Pancreas (tissue), 10 donors: Measurements from ENCODE around the gene BUD13. TPM values are rescaled to one million over a fixed set of nuclear protein-coding genes. Genes with fewer than 3 reads are reported as not detected.
A peak's percentile ranks its signal among the peaks of the same experiment; 100 is the strongest.

ENCODE experiments used
- ATAC-seq, 4 donors: fragments of 200-7000 bp; cut with Tn5 transposase; one replicate each; pipeline versions ENCODE4 v1.8.0 to v1.9.1; 2020; ENCODE audit warnings: mild to moderate bottlenecking in 4 of 4, moderate library complexity in 4 of 4
- DNase-seq, 6 donors: peaks; one replicate each; pipeline ENCODE4 v3.0.0-alpha.2; 2020
- FAIRE-seq: peaks from 2 replicates; lab custom pipeline; 2012; peaks lifted over from hg19 to GRCh38; lab: Jason Lieb, UNC
- H3K27ac ChIP-seq, 4 donors: fragments of 200-600 bp; sonication (generic); 1 replicate in 3 of 4; 2 replicates in 1 of 4; pipeline versions ENCODE4 v1.5.0 to v1.8.0; 2020
- H3K27me3 ChIP-seq, 4 donors: fragments of 200-600 bp; one replicate each; pipeline ENCODE4 v1.8.0; 2021
- H3K36me3 ChIP-seq, 3 donors: fragments of 200-600 bp; sonication (generic) in 1 of 3; one replicate each; pipeline versions ENCODE4 v1.5.0 to v1.8.0; 2020 to 2021
- H3K4me1 ChIP-seq, 3 donors: fragments of 200-600 bp; one replicate each; pipeline ENCODE4 v1.8.0; 2021
- H3K4me3 ChIP-seq, 4 donors: fragments of 200-600 bp; sonication (generic) in 2 of 4; one replicate each; pipeline versions ENCODE4 v1.5.0 to v1.8.0; 2020 to 2021
- H3K9me3 ChIP-seq, 4 donors: fragments of 200-600 bp; one replicate each; pipeline ENCODE4 v1.8.0; 2021
- CTCF ChIP-seq, 4 donors: fragments of 200-600 bp; sonication (generic) in 3 of 4; IDR thresholded peaks; one replicate each; pipeline versions ENCODE4 v1.5.0 to v1.8.0; 2021; ENCODE audit warnings: antibody characterized with exemption in 4 of 4
- WGBS, 2 donors: extraction: QIAGEN DNeasy Blood & Tissue Kit; methylation state at CpG; one replicate each; pipeline ENCODE4 v1.1.7; 2013; 5-methylcytosine and 5-hydroxymethylcytosine counted together
- intact Hi-C, 3 donors: fragments of 100-400 bp; cut with DNase I; formaldehyde crosslinking; loops; one replicate each; pipeline versions ENCODE4 v1.11.1 to v1.14.2; 2022
- polyA plus RNA-seq, 2 donors: library from polyadenylated mRNA; stranded (reverse); fragments of 200-250 nt; gene quantifications; one replicate each; pipeline ENCODE4 v1.2.3, GENCODE V29; 2013
- total RNA-seq, 6 donors: library from RNA; stranded (reverse); fragmentation: NEBNext Ultra II Directional in 4 of 6; extraction: Animal tissue kit (Norgen Biotek cat#: 25700) in 4 of 6; gene quantifications; one replicate each; pipeline versions ENCODE4 v1.2.1 to v1.2.4, GENCODE V29; 2021 to 2023
- donor health status: healthy with polysubstance abuse.
- donor health status: DM: no; HTN: no; CAD: no; lungs with moderate emphysema.
- donor health status: DM: no; HTN: no; CAD: no.
- donor health status: control.
- donor health status: control.
- donor health status: Bipolar disorder and iron deficiency.
- donor health status: DM: yes; HTN: yes; CAD: no.
- donor health status: DM: no; HTN: no; CAD: no.
- donor health status: DM: no; HTN: no; CAD: no.
- donor health status: DM: yes; HTN: yes; CAD: no.

Gene BUD13
- total and polyA plus RNA-seq, 8 donors, result 5.2 to 15.6 (median 7.2) TPM

GRCh38 chr11:116792869-116793771 lies 20.3 kb upstream of the BUD13 start:
- H3K36me3 ChIP-seq, result no peaks in the 10 kb centered on the region
- no peaks in the 10 kb centered on the region for H3K27me3 ChIP-seq
- peaks cover 18 to 22% (median 19%) of the 10 kb centered on the region in 3 donors for H3K4me1 ChIP-seq
- no peak for TF ChIP-seq CTCF (IDR thresholded peaks at IDR 0.05)
- H3K27ac ChIP-seq, result no peak overlapping the region
- DNase-seq, result no peak
- FAIRE-seq, result no peak
- intact Hi-C loops, result loop anchor here in 1 of 3 donors (5.0 to 10.0 kb wide), 2 partner anchors 39 to 312 kb away; no protein-coding TSS in a partner anchor
- WGBS, 2 donors, result 65 to 72% methylated on average over 8 of the region's 8 CpGs
- H3K9me3 ChIP-seq, result no peaks in the 10 kb centered on the region
- ATAC-seq, result no peak
- no peak overlapping the region for H3K4me3 ChIP-seq

GRCh38 chr11:116792144-116792868 lies 19.5 kb upstream of the BUD13 start:
- H3K4me1 ChIP-seq, result peaks cover 11 to 16% (median 14%) of the 10 kb centered on the region in 3 donors
- intact Hi-C loops, result loop anchor here in 1 of 3 donors (5.0 to 10.0 kb wide), 2 partner anchors 40 to 312 kb away; no protein-coding TSS in a partner anchor
- H3K27me3 ChIP-seq, result no peaks in the 10 kb centered on the region
- TF ChIP-seq CTCF (IDR thresholded peaks at IDR 0.05), result no peak
- ATAC-seq, result peak in 1 of 4 donors; percentile 12
- peak in 1 of 6 donors; percentile 37 for DNase-seq
- no peaks in the 10 kb centered on the region for H3K9me3 ChIP-seq
- H3K27ac ChIP-seq, result no peak overlapping the region
- no peak overlapping the region for H3K4me3 ChIP-seq
- no peaks in the 10 kb centered on the region for H3K36me3 ChIP-seq
- 65 to 67% methylated on average over 8 of the region's 8 CpGs for WGBS, 2 donors
- FAIRE-seq, result no peak

GRCh38 chr11:116791813-116792143 lies 19.0 kb upstream of the BUD13 start, which contains the start of gene APOA5:
TSS of gene APOA5 (minus strand) at chr11:116791879. CDS start at chr11:116791860, 19 bp downstream.
- Histone ChIP-seq H3K4me3 (no peak within 1 kb of the TSS), H3K9me3 (no peaks in the 10 kb centered on the region), H3K4me1 (peaks cover 13 to 21% (median 14%) of the 10 kb centered on the region in 3 donors), H3K27me3 (no peaks in the 10 kb centered on the region), H3K27ac (no peak within 1 kb of the TSS), H3K36me3 (no peaks in the 10 kb centered on the region)
- DNase-seq (no peak), FAIRE-seq (no peak), ATAC-seq (no peak)
- WGBS, 2 donors, result 90 to 98% methylated on average over 7 of the region's 7 CpGs
- TF ChIP-seq CTCF (IDR thresholded peaks at IDR 0.05), result no peak
- intact Hi-C loops, result loop anchor here in 1 of 3 donors (5.0 to 10.0 kb wide), 2 partner anchors 41 to 313 kb away; no protein-coding TSS in a partner anchor

GRCh38 chr11:116791002-116791812 lies 18.4 kb upstream of the BUD13 start:
- peak; percentile 61 to 84 (median 78) for ATAC-seq
- peak; percentile 59 to 93 (median 83) for DNase-seq
- no peak for FAIRE-seq
- Histone ChIP-seq H3K27ac (no peak overlapping the region), H3K9me3 (no peaks in the 10 kb centered on the region), H3K4me3 (no peak overlapping the region), H3K36me3 (no peaks in the 10 kb centered on the region), H3K27me3 (no peaks in the 10 kb centered on the region), H3K4me1 (peaks cover 14 to 24% (median 19%) of the 10 kb centered on the region in 3 donors)
- WGBS, 2 donors, result 24% methylated on average over 31 of the region's 31 CpGs
- intact Hi-C loops, result loop anchor here in 1 of 3 donors (5.0 to 10.0 kb wide), 2 partner anchors 41 to 314 kb away; no protein-coding TSS in a partner anchor
- peak; percentile 84 to 88 (median 86) for TF ChIP-seq CTCF (IDR thresholded peaks at IDR 0.05)
